Right lobe of liver (tissue), 6 donors: Measurements from ENCODE around the gene TMC1. TPM values are rescaled to one million over a fixed set of nuclear protein-coding genes. Genes with fewer than 3 reads are reported as not detected.

Experiments used
- ATAC-seq, 4 donors: fragments of 200-7000 bp; cut with Tn5 transposase; one replicate each; pipeline ENCODE4 v1.9.1; 2020; ENCODE audit warnings: mild to moderate bottlenecking in 4 of 4, moderate library complexity in 4 of 4
- DNase-seq, 3 donors: peaks; one replicate each; pipeline ENCODE4 v3.0.0-alpha.2; 2020
- H3K27ac ChIP-seq, 3 donors: fragments of 200-600 bp; one replicate each; pipeline ENCODE4 v1.8.0; 2022
- H3K27me3 ChIP-seq, 2 donors: fragments of 200-600 bp; one replicate each; pipeline ENCODE4 v1.8.0; 2022
- H3K36me3 ChIP-seq, 4 donors: fragments of 200-600 bp; sonication (generic) in 1 of 4; one replicate each; pipeline versions ENCODE4 v1.5.1 to v1.8.0; 2017 to 2022; ENCODE audit warnings: control low read depth in 1 of 4
- H3K4me1 ChIP-seq, 4 donors: fragments of 200-600 bp; sonication (generic) in 1 of 4; one replicate each; pipeline versions ENCODE4 v1.5.1 to v1.8.0; 2017 to 2022; ENCODE audit warnings: control low read depth in 1 of 4
- H3K4me3 ChIP-seq, 3 donors: fragments of 200-600 bp; one replicate each; pipeline ENCODE4 v1.8.0; 2022
- H3K9me3 ChIP-seq, 4 donors: fragments of 200-600 bp; sonication (generic) in 1 of 4; one replicate each; pipeline versions ENCODE4 v1.5.1 to v1.8.0; 2017 to 2022; ENCODE audit warnings: control low read depth in 1 of 4
- POLR2A ChIP-seq: fragments of 450-650 bp; IDR thresholded peaks from one replicate; pipeline ENCODE4 v1.6.1; 2017; ENCODE audit warnings: antibody characterized with exemption, mild to moderate bottlenecking
- WGBS: methylation state at CpG from one replicate; pipeline ENCODE4 v1.1.6; 2018; ENCODE audit warnings: low coverage, low lambda C conversion rate; ENCODE audit not compliant: insufficient coverage; ENCODE audit errors: missing lambda C conversion rate; 5-methylcytosine and 5-hydroxymethylcytosine counted together
- intact Hi-C, 2 donors: fragments of 100-400 bp; cut with DNase I; formaldehyde crosslinking; loops; one replicate each; pipeline versions ENCODE4 v1.11.2 to v1.14.1; 2022
- total RNA-seq, 6 experiments: library from RNA; depleted of rRNA in 2 of 6; stranded (reverse); fragments of >200 nt in 2 of 6; fragmentation: NEBNext Ultra II Directional in 3 of 6; extraction: Animal tissue kit (Norgen Biotek cat#: 25700) in 3 of 6; gene quantifications; one replicate each; pipeline versions ENCODE4 v1.1.0 to v1.2.4, GENCODE V29; 2016 to 2023
- TF ChIP-seq, protein P1 (sequence below), 4 donors: fragments of 200-600 bp in 3 of 4; fragments of 450-650 bp in 1 of 4; IDR thresholded peaks; one replicate each; pipeline versions ENCODE4 v1.5.1 to v1.8.0; 2016 to 2022; ENCODE audit warnings: antibody characterized with exemption in 4 of 4, mild to moderate bottlenecking in 2 of 4
- donor health status: DM: no; HTN: yes; CAD: no.
- donor health status: DM: no; HTN: no; CAD: no.
- donor health status: DM: no; HTN: no; CAD: no.
- donor health status: DM: no; HTN: yes; CAD: no.
- donor health status: DM: no; HTN: yes; CAD: no.

Gene TMC1
- total RNA-seq, 6 experiments from 2014 or later = 0.06 to 0.42 TPM; not detected in 4

DNA sequence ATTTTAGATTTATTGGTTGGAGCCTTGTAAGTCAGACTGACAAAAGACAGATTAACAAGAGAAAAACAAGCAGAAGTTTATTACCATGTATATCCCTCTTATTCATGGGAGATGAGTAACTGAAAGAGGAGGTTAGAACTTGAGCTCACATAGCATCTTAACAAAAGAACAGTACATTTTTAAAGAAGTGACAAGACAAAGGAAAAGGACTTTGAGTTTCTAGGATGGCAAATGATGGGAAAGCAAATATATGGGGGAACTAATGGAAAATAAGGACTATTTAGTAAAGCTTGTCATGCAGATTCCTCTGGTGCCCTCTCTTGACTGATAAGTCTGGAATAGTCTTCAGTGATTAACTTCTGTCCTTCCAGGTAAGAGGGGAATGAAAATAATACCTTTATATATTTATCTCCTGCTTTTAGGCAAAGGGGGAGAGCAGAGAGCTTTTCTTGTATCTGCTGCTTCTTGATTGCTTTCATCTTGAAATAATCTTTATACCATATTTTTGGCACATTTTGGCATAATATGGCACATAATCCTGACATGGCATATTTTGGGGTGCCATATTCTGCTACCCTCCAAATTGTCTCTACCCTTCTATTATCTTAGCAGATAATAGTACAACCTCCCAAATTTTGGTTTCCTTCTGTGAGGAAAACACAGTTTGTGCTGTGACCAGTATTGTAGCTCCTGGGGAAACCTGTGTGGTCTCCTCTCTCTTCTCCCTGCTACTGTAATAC, 206.8 kb downstream of the TMC1 start:
- no peaks in the 10 kb centered on the region for H3K27me3 ChIP-seq
- H3K4me1 ChIP-seq = no peaks in the 10 kb centered on the region
- no peak for DNase-seq
- no peak overlapping the region for H3K27ac ChIP-seq
- no peaks in the 10 kb centered on the region for H3K36me3 ChIP-seq
- TF ChIP-seq, protein P1, sequence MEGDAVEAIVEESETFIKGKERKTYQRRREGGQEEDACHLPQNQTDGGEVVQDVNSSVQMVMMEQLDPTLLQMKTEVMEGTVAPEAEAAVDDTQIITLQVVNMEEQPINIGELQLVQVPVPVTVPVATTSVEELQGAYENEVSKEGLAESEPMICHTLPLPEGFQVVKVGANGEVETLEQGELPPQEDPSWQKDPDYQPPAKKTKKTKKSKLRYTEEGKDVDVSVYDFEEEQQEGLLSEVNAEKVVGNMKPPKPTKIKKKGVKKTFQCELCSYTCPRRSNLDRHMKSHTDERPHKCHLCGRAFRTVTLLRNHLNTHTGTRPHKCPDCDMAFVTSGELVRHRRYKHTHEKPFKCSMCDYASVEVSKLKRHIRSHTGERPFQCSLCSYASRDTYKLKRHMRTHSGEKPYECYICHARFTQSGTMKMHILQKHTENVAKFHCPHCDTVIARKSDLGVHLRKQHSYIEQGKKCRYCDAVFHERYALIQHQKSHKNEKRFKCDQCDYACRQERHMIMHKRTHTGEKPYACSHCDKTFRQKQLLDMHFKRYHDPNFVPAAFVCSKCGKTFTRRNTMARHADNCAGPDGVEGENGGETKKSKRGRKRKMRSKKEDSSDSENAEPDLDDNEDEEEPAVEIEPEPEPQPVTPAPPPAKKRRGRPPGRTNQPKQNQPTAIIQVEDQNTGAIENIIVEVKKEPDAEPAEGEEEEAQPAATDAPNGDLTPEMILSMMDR (IDR thresholded peaks at IDR 0.05) = no peak
- no peak for TF ChIP-seq POLR2A
- no peak overlapping the region for H3K4me3 ChIP-seq
- no peak for ATAC-seq
- intact Hi-C loops = no loop called here
- no peaks in the 10 kb centered on the region for H3K9me3 ChIP-seq

DNA sequence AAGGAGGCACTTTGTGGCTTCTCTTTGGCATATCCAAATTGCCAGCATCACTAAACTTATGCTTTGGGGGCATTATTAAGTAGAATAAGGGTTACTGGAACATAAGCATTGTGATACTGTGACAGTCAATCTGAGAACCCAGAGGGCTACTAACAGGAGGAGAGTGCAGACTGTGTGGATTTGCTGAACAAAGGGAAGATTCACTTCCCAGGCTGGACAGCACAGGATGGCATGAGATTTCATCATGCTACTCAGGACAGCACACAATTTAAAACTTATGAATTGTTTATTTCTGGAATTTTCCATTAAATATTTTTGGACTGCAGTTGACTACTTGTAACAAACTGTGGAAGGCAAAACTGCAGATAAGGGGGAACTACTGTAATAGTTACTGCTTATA, 212.5 kb downstream of the TMC1 start:
- Histone ChIP-seq H3K4me1 (peaks cover 0 to 6% (median 0%) of the 10 kb centered on the region in 4 donors), H3K4me3 (no peak overlapping the region), H3K27ac (peak overlapping the region; percentile 12 to 54 (median 25)), H3K9me3 (no peaks in the 10 kb centered on the region), H3K36me3 (no peaks in the 10 kb centered on the region), H3K27me3 (no peaks in the 10 kb centered on the region)
- intact Hi-C loops = no loop called here
- ATAC-seq (peak in 2 of 4 donors; percentile 27 to 29), DNase-seq (no peak)
- no peak for TF ChIP-seq POLR2A
- TF ChIP-seq, protein P1 (IDR thresholded peaks at IDR 0.05) = no peak

DNA sequence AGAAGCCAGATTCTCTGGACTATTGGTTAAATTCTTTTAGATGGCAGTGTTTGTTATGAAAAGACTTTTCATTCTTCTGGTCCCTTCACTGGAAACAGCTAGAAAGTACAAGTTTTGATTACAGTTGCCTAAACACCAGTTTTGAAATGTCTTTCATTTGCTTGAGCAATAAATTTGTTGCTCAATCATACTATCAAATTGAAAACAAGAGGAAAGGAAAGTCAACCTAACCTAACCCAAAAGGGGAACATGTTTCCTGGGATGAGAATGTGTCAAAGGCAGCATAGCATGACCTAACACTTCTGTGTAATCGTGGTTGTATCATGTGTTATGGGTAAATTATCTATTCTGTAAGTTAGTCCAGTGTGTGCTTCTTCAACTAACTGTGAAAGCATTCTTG, 213.2 kb downstream of the TMC1 start:
- Histone ChIP-seq H3K9me3 (no peaks in the 10 kb centered on the region), H3K36me3 (no peaks in the 10 kb centered on the region), H3K27me3 (no peaks in the 10 kb centered on the region), H3K4me3 (no peak overlapping the region), H3K4me1 (peaks cover 0 to 6% (median 0%) of the 10 kb centered on the region in 4 donors), H3K27ac (peak overlapping the region; percentile 12 to 54 (median 25))
- ATAC-seq (peak; percentile 67 to 97 (median 80)), DNase-seq (no peak)
- intact Hi-C loops = no loop called here
- 4% methylated on average over 1 of the region's 1 CpG for WGBS
- TF ChIP-seq, protein P1 (IDR thresholded peaks at IDR 0.05) = no peak

DNA sequence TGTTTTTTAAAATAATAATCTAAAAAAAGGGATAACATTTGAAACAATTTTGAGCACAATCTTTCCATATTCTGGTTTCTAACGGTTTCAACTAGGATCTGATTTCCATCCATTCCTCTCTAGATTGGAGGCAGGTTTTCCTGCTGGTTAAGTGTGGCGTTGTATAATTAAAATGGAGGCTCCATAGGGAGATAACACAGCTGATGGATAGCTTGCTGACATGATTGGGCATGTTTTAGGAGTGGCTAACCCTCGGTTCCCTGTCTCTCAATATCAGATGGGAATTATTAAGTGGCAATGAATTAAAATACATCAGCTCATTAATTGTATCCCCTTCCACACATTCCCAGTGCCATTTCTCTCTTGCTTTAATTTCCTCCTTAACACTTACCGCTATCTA, 222.4 kb downstream of the TMC1 start:
- Histone ChIP-seq H3K4me1 (no peaks in the 10 kb centered on the region), H3K9me3 (no peaks in the 10 kb centered on the region), H3K4me3 (no peak overlapping the region), H3K27ac (no peak overlapping the region), H3K27me3 (no peaks in the 10 kb centered on the region), H3K36me3 (no peaks in the 10 kb centered on the region)
- ATAC-seq (no peak), DNase-seq (no peak)
- TF ChIP-seq, protein P1 (IDR thresholded peaks at IDR 0.05) = no peak
- no peak for TF ChIP-seq POLR2A
- intact Hi-C loops = no loop called here
- WGBS = 66% methylated on average over 4 of the region's 4 CpGs

DNA sequence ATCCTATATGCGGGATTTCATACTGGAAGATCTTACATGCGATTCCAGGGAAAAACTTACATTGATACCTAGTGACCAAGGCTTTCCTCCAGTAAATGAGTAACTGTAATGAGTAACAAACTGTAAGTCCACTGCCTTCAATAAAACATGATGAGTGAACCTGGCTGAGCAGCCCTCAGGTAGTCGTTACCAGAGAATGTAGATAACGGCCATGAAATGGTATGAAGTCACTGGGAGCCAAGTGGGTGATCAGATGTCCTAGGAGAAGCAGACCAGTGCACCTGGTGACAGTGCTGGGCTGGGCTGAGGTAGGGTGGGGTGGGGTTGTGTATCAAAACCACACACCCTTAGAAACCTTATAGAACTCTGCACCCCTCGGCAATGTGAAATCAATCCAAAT, 227.9 kb downstream of the TMC1 start:
- Histone ChIP-seq H3K4me1 (no peaks in the 10 kb centered on the region), H3K36me3 (no peaks in the 10 kb centered on the region), H3K4me3 (no peak overlapping the region), H3K27me3 (no peaks in the 10 kb centered on the region), H3K9me3 (no peaks in the 10 kb centered on the region), H3K27ac (no peak overlapping the region)
- no peak for DNase-seq
- TF ChIP-seq, protein P1 (IDR thresholded peaks at IDR 0.05) = no peak
- no peak for TF ChIP-seq POLR2A
- WGBS = 80% methylated on average over 4 of the region's 5 CpGs
- ATAC-seq = no peak
- intact Hi-C loops = no loop called here
